ENCODE results near the gene OR2AK2. TPM values are rescaled to one million over a fixed set of nuclear protein-coding genes. Genes with fewer than 3 reads are reported as not detected.

OR2AK2 gene
- total RNA-seq, 1 donor from 2014 or later, result not detected

- DNase-seq (ENCODE audit: low read depth), result no peak
- TF ChIP-seq CTCF (conservative IDR thresholded peaks at IDR 0.05; ENCODE audit: low read depth, low read length), result no peak
- no peak overlapping the region for H3K4me3 ChIP-seq (ENCODE audit: low read depth, low read length)
These were observed 1.6 kb downstream of the OR2AK2 start for GRCh38 chr1:247966532-247967204.

GRCh38 chr1:247992986-247993385, 28.0 kb downstream of the OR2AK2 start:
- H3K4me3 ChIP-seq (ENCODE audit: low read depth, low read length), result no peak overlapping the region
- no peak for DNase-seq (ENCODE audit: low read depth)
- no peak for TF ChIP-seq CTCF (conservative IDR thresholded peaks at IDR 0.05; ENCODE audit: low read depth, low read length)

- no peak for TF ChIP-seq CTCF (conservative IDR thresholded peaks at IDR 0.05; ENCODE audit: low read depth, low read length)
- DNase-seq (ENCODE audit: low read depth), result no peak
- H3K4me3 ChIP-seq (ENCODE audit: low read depth, low read length), result no peak overlapping the region
These were observed 33.8 kb downstream of the OR2AK2 start for GRCh38 chr1:247998811-247999210.

GRCh38 chr1:248000169-248000568, 35.1 kb downstream of the OR2AK2 start:
- H3K4me3 ChIP-seq (ENCODE audit: low read depth, low read length), result no peak overlapping the region
- no peak for DNase-seq (ENCODE audit: low read depth)
- TF ChIP-seq CTCF (conservative IDR thresholded peaks at IDR 0.05; ENCODE audit: low read depth, low read length), result no peak

GRCh38 chr1:248007778-248008177, 42.7 kb downstream of the OR2AK2 start:
- DNase-seq (ENCODE audit: low read depth), result no peak
- no peak overlapping the region for H3K4me3 ChIP-seq (ENCODE audit: low read depth, low read length)
- no peak for TF ChIP-seq CTCF (conservative IDR thresholded peaks at IDR 0.05; ENCODE audit: low read depth, low read length)

- H3K4me3 ChIP-seq (ENCODE audit: low read depth, low read length), result no peak overlapping the region
- TF ChIP-seq CTCF (conservative IDR thresholded peaks at IDR 0.05; ENCODE audit: low read depth, low read length), result no peak
- DNase-seq (ENCODE audit: low read depth), result no peak
These were observed 44.6 kb downstream of the OR2AK2 start for GRCh38 chr1:248009681-248010080.

- DNase-seq (ENCODE audit: low read depth), result no peak
- H3K4me3 ChIP-seq (ENCODE audit: low read depth, low read length), result no peak within 1 kb of the TSS
- no peak for TF ChIP-seq CTCF (conservative IDR thresholded peaks at IDR 0.05; ENCODE audit: low read depth, low read length)
These were observed 48.2 kb downstream of the OR2AK2 start, which contains the start of gene OR2L5 for GRCh38 chr1:248013229-248013710. TSS of gene OR2L5 (plus strand) at chr1:248013660. CDS start at chr1:248021948, 8,288 bp downstream.

All from epithelial cell of proximal tubule (primary cell).